NCI-H187 treated with DMSO at 0.1 percent for 48 hours (cell line): ENCODE results near the gene RBM11.

Experiments
- DNase-seq: peaks from one replicate; lab custom pipeline; 2025; lab: John Stamatoyannopoulos, UW

RBM11 gene

GRCh38 chr21:14271053-14271452, 55.1 kb downstream of the RBM11 start:
- no peak for DNase-seq

GRCh38 chr21:14271641-14272040, 55.7 kb downstream of the RBM11 start:
- no peak for DNase-seq

- DNase-seq: no peak
These were observed 58.0 kb downstream of the RBM11 start for GRCh38 chr21:14273736-14274538.

- DNase-seq: no peak
These were observed 59.8 kb downstream of the RBM11 start for GRCh38 chr21:14275702-14276205.
